Trophoblast cell (in vitro differentiated cells and primary cell): ENCODE measurements around the gene PCGF5.
A peak's percentile ranks its signal among the peaks of the same experiment; 100 is the strongest.
"Not testable (repeated sequence)": the region's sequence is repeated elsewhere in the genome, so short reads cannot be mapped to it uniquely, and the experiment has no call there.

Experiments used
- DNase-seq, 2 donors: peaks; one replicate each; pipeline ENCODE4 v3.0.0-alpha.2; 2016
- H2AFZ ChIP-seq: 2 replicates; pipeline ENCODE4 v1.6.1; 2013; ENCODE audit warnings: low read length, moderate library complexity, mild to moderate bottlenecking; ENCODE audit not compliant: insufficient read depth, poor library complexity
- H2AK5ac ChIP-seq: 2 replicates; pipeline ENCODE4 v1.6.1; 2013; ENCODE audit warnings: mild to moderate bottlenecking, low read length
- H2BK120ac ChIP-seq: 2 replicates; pipeline ENCODE4 v1.6.1; 2013; ENCODE audit warnings: low read length, mild to moderate bottlenecking, moderate library complexity; ENCODE audit not compliant: insufficient read depth, poor library complexity
- H2BK12ac ChIP-seq: 2 replicates; pipeline ENCODE4 v1.6.1; 2013; ENCODE audit warnings: mild to moderate bottlenecking, low read length, moderate library complexity
- H2BK5ac ChIP-seq: 2 replicates; pipeline ENCODE4 v1.6.1; 2013; ENCODE audit warnings: low read length, low read depth, moderate library complexity, mild to moderate bottlenecking; ENCODE audit not compliant: poor library complexity
- H3K14ac ChIP-seq: 2 replicates; pipeline ENCODE4 v1.6.1; 2013; ENCODE audit warnings: mild to moderate bottlenecking, low read length
- H3K18ac ChIP-seq: 2 replicates; pipeline ENCODE4 v1.6.1; 2013; ENCODE audit warnings: mild to moderate bottlenecking, low read length
- H3K23ac ChIP-seq: 2 replicates; pipeline ENCODE4 v1.6.1; 2013; ENCODE audit warnings: low read length
- H3K27ac ChIP-seq: 2 replicates; pipeline ENCODE4 v1.5.1; 2013; ENCODE audit warnings: low read depth, mild to moderate bottlenecking, inconsistent platforms, low read length, moderate library complexity
- H3K27me3 ChIP-seq: 2 replicates; pipeline ENCODE4 v1.6.1; 2013; ENCODE audit warnings: inconsistent platforms, mild to moderate bottlenecking, low read length, moderate library complexity; ENCODE audit not compliant: insufficient read depth
- H3K36me3 ChIP-seq, 2 experiments: 1 replicate in 1 of 2; 2 replicates in 1 of 2; pipeline ENCODE4 v1.6.1; 2013; ENCODE audit warnings: low read length in 2 of 2, mild to moderate bottlenecking in 2 of 2, moderate library complexity in 1 of 2; ENCODE audit not compliant: insufficient read depth in 2 of 2, control insufficient read depth in 1 of 2
- H3K4ac ChIP-seq: 2 replicates; pipeline ENCODE4 v1.6.1; 2013; ENCODE audit warnings: low read depth, mild to moderate bottlenecking, low read length, moderate library complexity
- H3K4me1 ChIP-seq, 2 experiments: 1 replicate in 1 of 2; 2 replicates in 1 of 2; pipeline ENCODE4 v1.6.1; 2013; ENCODE audit warnings: low read length in 2 of 2, mild to moderate bottlenecking in 2 of 2, moderate library complexity in 1 of 2; ENCODE audit not compliant: insufficient read depth in 2 of 2, control insufficient read depth in 1 of 2
- H3K4me2 ChIP-seq: 2 replicates; pipeline ENCODE4 v1.6.1; 2013; ENCODE audit warnings: inconsistent platforms, mild to moderate bottlenecking, low read length, moderate library complexity
- H3K4me3 ChIP-seq: 2 replicates; pipeline ENCODE4 v1.5.1; 2013; ENCODE audit warnings: mild to moderate bottlenecking, low read depth, low read length, inconsistent platforms
- H3K79me1 ChIP-seq: one replicate; pipeline ENCODE4 v1.6.1; 2013; ENCODE audit warnings: low read length
- H3K79me2 ChIP-seq: 2 replicates; pipeline ENCODE4 v1.6.1; 2013; ENCODE audit warnings: low read length, mild to moderate bottlenecking; ENCODE audit not compliant: control insufficient read depth, insufficient read depth, poor library complexity
- H3K9ac ChIP-seq: 2 replicates; pipeline ENCODE4 v1.6.1; 2013; ENCODE audit warnings: mild to moderate bottlenecking, low read length
- H3K9me3 ChIP-seq: 2 replicates; pipeline ENCODE4 v1.6.1; 2013; ENCODE audit warnings: low read depth, mild to moderate bottlenecking, control low read depth, inconsistent platforms, low read length; ENCODE audit not compliant: insufficient read depth
- H4K12ac ChIP-seq: 2 replicates; pipeline ENCODE4 v1.6.1; 2013; ENCODE audit warnings: low read depth, mild to moderate bottlenecking, low read length, moderate library complexity
- H4K8ac ChIP-seq: 2 replicates; pipeline ENCODE4 v1.6.1; 2013; ENCODE audit warnings: low read depth, mild to moderate bottlenecking, low read length, moderate library complexity
- H4K91ac ChIP-seq: one replicate; pipeline ENCODE4 v1.6.1; 2013; ENCODE audit warnings: low read depth, mild to moderate bottlenecking, low read length, moderate library complexity
- WGBS: extraction: QIAGEN DNeasy Blood & Tissue Kit; methylation state at CpG from one replicate; pipeline ENCODE4 v1.1.7; 2013; ENCODE audit warnings: missing lambda C conversion rate; ENCODE audit not compliant: insufficient read length, insufficient coverage; ENCODE audit errors: extremely low coverage; 5-methylcytosine and 5-hydroxymethylcytosine counted together

The PCGF5 gene

DNA sequence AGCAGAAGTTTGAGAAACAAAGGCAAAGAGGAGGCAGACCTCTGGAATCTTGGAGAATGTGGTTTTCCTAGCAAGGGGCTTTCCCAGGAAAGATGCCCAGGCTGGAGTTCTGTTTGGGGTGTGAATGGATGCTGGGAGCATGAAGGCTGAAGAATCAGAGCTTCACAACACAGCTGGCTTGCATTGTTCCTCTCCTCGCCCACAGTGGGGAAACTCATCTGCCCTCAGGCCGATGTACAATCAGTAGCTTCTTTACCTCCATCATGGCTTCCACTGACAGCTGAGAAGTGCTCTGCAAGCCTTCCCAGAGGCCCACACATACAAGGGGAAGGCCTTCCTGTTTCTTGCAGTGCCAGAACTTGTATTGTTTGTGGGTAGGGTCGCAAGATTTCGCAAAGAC is 98.9 kb downstream of the PCGF5 start:
- Histone ChIP-seq H3K18ac (no peak overlapping the region), H2AK5ac (no peak overlapping the region), H3K4me1 (peaks cover 0 to 3% of the 10 kb centered on the region in 2 experiments), H3K4me2 (no peak overlapping the region), H3K4ac (no peak overlapping the region), H3K9me3 (peaks cover 2% of the 10 kb centered on the region), H2AFZ (no peak overlapping the region), H3K4me3 (no peak overlapping the region), H3K14ac (no peak overlapping the region), H4K91ac (no peak overlapping the region), H4K8ac (no peak overlapping the region), H3K27me3 (no peaks in the 10 kb centered on the region), H2BK120ac (no peak overlapping the region), H3K79me2 (no peaks in the 10 kb centered on the region), H3K36me3 (no peaks in the 10 kb centered on the region), H2BK12ac (no peak overlapping the region), H3K23ac (no peak overlapping the region), H4K12ac (no peak overlapping the region), H2BK5ac (no peak overlapping the region), H3K9ac (no peak overlapping the region), H3K79me1 (no peaks in the 10 kb centered on the region), H3K27ac (no peak overlapping the region)
- no CpG with 5 or more reads among the region's 4 CpGs for WGBS
- peak in 1 of 2 donors; percentile 6 for DNase-seq

DNA sequence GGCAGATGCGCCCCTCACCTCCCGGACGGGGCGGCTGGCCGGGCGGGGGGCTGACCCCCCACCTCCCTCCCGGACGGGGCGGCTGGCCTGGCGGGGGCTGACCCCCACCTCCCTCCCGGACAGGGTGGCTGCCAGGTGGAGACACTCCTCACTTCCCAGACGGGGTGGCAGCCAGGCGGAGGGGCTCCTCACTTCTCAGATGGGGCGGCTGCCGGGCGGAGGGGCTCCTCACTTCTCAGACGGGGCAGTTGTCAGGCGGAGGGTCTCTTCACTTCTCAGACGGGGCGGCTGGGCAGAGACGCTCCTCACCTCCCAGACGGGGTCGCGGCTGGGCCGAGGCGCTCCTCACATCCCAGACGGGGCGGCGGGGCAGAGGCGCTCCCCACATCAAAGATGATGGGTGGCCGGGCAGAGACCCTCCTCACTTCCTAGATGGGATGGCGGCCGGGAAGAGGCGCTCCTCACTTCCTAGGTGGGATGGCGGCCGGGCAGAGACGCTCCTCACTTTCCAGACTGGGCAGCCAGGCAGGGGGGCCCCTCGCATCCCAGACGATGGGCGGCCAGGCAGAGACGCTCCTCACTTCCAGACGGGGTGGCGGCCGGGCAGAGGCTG is 102.9 kb downstream of the PCGF5 start:
- not testable (repeated sequence) for H3K23ac ChIP-seq, H3K4me1 ChIP-seq, H2AK5ac ChIP-seq, H3K36me3 ChIP-seq, H3K4ac ChIP-seq, H2BK5ac ChIP-seq, H3K14ac ChIP-seq, H2AFZ ChIP-seq, H3K27ac ChIP-seq, H3K4me2 ChIP-seq, H4K91ac ChIP-seq, H3K27me3 ChIP-seq, H3K4me3 ChIP-seq, H4K8ac ChIP-seq, H2BK12ac ChIP-seq, DNase-seq, H3K9me3 ChIP-seq, H3K9ac ChIP-seq, H3K79me1 ChIP-seq, H2BK120ac ChIP-seq, H3K18ac ChIP-seq, H4K12ac ChIP-seq, H3K79me2 ChIP-seq
- WGBS, result no CpG with 5 or more reads among the region's 44 CpGs

DNA sequence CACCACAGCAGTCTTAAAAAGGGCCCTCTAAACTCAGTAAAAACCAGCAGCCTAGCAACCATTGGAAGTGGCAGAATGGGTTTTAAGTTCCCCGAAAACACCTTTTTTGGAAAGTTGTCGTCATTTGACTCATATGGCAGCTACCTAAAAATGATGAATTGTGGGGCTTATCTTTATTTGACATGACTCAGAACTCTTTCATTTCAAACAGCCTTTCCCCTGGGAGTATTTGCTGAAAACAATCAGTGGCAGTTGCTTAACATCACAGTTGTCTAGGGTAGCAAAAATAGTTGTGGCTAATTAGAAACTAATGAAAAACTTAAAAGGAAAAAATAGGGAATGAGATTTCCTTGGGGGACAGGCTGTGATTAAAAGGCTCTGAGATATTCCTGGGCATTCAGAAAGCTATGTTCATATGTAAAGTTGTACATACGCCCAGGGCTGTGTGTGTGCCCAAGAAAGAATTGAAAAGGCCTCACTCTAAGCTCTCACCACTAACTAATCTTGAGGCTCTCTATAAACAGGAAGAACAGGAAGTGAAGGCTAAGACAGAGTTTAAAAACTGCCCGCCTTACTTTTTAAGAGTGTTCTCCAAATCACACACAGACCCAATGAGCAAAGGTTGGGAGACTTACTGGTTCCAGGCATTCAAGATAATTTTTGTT is 108.0 kb downstream of the PCGF5 start:
- Histone ChIP-seq H2AK5ac (no peak overlapping the region), H3K14ac (no peak overlapping the region), H3K4me2 (no peak overlapping the region), H4K12ac (no peak overlapping the region), H3K4me3 (no peak overlapping the region), H3K4ac (no peak overlapping the region), H4K8ac (no peak overlapping the region), H3K79me1 (no peaks in the 10 kb centered on the region), H2AFZ (no peak overlapping the region), H2BK12ac (no peak overlapping the region), H3K36me3 (no peaks in the 10 kb centered on the region), H2BK120ac (no peak overlapping the region), H3K18ac (no peak overlapping the region), H3K4me1 (no peaks in the 10 kb centered on the region), H4K91ac (no peak overlapping the region), H2BK5ac (no peak overlapping the region), H3K27ac (no peak overlapping the region), H3K9ac (no peak overlapping the region), H3K23ac (no peak overlapping the region), H3K9me3 (peaks cover 2% of the 10 kb centered on the region), H3K79me2 (no peaks in the 10 kb centered on the region), H3K27me3 (no peaks in the 10 kb centered on the region)
- no peak for DNase-seq
- WGBS, result no CpG with 5 or more reads among the region's 4 CpGs
